ENCODE data around the gene ATP6V0B.

Gene ATP6V0B

DNA sequence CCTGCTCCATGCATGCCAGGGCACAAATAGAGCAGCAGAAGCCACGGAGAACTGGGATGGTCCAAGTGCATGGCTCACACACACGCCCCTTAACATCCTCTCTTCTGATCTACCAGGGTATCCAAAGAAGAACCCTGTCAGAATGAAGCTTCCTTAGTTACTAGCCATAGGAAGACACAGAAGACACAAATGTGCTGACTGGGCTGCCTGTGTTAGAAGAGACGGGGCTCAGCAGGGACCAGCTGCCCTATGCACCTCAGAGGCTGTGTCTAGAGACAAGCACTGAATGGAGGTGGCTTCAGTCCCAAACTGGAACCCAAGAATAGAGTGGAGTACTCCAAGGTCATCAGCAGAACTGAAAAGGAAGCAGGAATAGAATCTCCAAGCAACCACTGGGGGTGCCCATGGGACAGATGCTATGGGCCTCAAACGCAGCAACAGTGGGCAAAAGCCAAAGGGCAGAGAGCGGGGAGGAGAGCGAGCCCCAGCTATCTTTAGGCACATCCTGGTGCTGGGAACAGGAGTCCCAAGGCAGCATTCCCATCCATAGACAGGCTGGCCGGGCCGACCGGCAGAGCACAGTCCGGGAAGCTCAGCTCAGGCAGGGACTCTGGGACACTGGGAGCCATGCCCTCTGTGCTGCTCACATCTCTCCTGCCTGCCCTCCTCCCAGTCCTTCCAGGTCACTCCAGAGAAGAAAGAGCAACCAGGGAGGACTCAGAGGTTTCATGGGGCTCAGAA, 47.0 kb downstream of the ATP6V0B start:
- FAIRE-seq (no peak), DNase-seq (ENCODE audit: extremely low spot score, insufficient read length, low read depth) (no peak)

DNA sequence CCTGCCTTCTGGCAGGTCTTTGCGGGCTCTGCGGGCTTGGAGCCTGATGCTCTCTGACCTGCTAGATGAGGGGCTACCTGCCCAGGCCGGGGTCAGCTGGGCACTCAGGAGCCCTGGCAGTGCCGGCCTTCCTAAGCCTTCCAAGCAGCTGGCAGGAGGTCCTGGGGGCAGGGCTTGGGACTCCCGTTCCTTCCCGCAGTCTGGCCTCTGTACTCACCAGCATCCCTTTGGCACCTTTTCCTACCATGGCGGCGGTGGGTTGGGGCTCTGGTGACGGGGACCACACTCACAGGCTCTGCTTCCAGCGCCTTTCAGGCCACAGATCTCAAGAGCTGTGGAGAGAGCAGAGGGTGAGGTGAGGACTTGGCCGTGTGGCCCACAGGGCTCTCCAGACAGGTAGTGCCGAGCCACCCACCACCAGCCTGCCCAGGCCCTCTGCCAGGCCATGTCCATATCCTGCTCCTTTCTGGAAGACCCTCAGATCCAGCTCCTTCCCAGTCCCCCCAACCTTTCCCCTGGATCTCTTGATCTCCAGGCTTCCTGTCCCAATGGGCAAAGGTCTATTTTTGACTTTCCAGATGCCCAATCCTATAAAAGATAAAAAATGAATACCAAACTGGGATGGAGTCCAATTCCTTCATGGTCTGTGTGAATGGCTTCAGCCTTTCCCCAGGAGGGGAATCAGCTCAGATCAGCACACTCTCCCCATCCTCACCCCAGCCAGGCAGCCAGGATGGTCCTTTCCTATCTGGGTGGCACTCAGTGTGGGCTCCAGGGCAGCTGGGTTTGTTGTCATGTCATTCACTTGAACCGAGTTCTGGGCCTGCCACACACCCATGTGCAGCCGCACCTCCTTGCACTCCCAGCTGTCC, 49.5 kb downstream of the ATP6V0B start:
- DNase-seq (ENCODE audit: extremely low spot score, insufficient read length, low read depth) (no peak), FAIRE-seq (no peak)

DNA sequence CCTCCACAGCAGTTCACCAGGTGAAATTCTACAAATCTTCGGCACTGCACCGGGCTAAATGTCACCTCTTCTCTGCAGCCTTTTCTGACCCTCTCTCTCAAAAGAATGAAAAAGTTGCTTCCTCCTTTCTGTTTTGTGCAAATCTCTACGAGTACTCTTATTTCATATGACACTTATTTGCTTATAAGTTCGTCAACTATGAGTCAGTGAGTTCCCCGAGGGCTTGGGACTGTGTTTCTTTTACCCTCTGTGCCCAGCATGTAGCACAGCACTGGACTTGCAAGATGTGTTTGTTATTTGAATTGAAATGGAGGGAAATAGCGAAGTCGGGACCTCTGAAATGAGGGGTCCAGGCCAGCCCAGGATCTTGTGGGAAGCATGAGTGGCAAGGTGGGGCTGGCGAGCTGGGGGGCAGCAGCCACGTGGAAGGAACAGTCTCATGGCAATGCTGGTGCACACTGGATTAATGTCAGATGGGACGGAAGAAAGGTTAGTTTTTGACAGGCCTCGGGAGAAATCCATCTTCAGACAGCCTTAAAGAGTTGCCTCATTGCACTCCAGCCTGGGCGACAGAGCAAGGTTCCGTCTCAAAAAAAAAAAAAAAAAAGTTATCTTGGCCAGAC, 50.3 kb downstream of the ATP6V0B start:
- DNase-seq (ENCODE audit: extremely low spot score, insufficient read length, low read depth) (no peak), FAIRE-seq (no peak)

GRCh38 chr1:44025816-44026215, 51.1 kb downstream of the ATP6V0B start:
- no peak for FAIRE-seq
- DNase-seq (ENCODE audit: extremely low spot score, insufficient read length, low read depth): no peak

DNA sequence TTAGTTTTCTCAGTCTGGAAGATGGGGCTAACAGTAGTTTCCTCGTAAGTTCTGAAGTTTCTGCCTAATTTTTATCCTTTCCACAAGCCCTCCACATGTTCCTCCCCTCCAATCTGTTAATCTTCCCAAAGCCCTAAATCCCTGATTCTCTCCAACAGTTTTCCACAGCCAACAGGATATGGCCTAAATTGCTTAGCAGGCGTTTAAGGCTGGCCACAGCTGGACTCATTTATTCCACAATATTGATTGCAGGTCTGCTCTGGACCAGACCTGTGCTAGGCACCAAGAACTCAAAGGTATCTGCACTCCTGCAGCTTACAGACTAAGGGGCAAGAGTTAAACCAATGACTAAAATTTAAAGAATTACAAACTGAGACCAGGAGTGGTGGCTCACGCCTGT, 52.6 kb downstream of the ATP6V0B start:
- DNase-seq (ENCODE audit: extremely low spot score, insufficient read length, low read depth) (no peak), FAIRE-seq (no peak)
